ENCODE results near the gene KLF12. TPM values are rescaled to one million over a fixed set of nuclear protein-coding genes. Genes with fewer than 3 reads are reported as not detected.

The KLF12 gene
- polyA plus RNA-seq, 6 donors from 2014 or later, result 13.8 to 23.5 (median 17.4) TPM

DNA sequence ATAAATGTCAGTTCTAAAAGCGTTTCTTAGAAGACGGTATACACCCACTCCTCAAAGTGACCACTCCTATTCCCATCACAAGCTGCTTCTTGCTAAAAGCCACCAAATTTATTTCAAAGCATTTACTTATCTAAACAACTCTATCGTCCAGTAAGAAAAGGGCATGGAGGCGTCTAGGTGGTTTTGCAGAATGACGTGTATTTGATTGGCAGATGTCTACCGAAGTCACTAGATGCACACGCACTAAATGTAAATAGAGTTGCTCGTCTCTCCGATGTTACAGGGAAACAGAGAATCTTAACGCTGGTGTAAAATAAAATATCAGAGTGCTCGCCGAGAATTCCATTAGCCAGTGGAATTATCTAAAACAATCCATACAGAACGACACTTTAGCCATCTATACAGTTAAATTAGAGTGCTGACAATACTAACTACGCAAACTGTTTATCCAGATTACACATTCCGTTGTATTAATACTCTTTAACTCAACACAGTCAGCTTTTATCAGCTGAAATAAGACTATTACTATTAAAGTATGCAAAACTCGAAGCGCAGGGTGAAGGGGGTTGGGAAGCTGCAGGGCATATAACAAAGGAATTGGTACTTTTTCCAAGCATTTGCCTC, 1.9 kb downstream of the KLF12 start:
- Mint-ChIP-seq H3K27me3 (no peaks in the 10 kb centered on the region), H3K4me3 (peak overlapping the region in 6 of 8 donors; percentile 95 to 98 (median 98)), H3K27ac (peak overlapping the region in 4 of 6 donors; percentile 81 to 100 (median 97)), H3K4me1 (peaks cover 28 to 49% (median 33%) of the 10 kb centered on the region in 3 donors), H3K9me3 (peaks cover 0 to 5% (median 0%) of the 10 kb centered on the region in 7 donors), H3K36me3 (no peaks in the 10 kb centered on the region)
- no peak for ATAC-seq (ENCODE audit: low read depth in 2 of 2)
- no peak for DNase-seq

GRCh38 chr13:74131227-74131626, 3.0 kb downstream of the KLF12 start:
- no peaks in the 10 kb centered on the region for H3K27me3 Mint-ChIP-seq
- H3K9me3 Mint-ChIP-seq, result peaks cover 0 to 5% (median 0%) of the 10 kb centered on the region in 7 donors
- no peaks in the 10 kb centered on the region for H3K36me3 Mint-ChIP-seq
- peak overlapping the region in 1 of 8 donors; percentile 14 for H3K4me3 Mint-ChIP-seq
- H3K4me1 Mint-ChIP-seq, result peaks cover 33 to 60% (median 44%) of the 10 kb centered on the region in 3 donors
- DNase-seq, result no peak
- H3K27ac Mint-ChIP-seq, result peak overlapping the region in 3 of 6 donors; percentile 16 to 66 (median 22)
- no peak for ATAC-seq (ENCODE audit: low read depth in 2 of 2)

DNA sequence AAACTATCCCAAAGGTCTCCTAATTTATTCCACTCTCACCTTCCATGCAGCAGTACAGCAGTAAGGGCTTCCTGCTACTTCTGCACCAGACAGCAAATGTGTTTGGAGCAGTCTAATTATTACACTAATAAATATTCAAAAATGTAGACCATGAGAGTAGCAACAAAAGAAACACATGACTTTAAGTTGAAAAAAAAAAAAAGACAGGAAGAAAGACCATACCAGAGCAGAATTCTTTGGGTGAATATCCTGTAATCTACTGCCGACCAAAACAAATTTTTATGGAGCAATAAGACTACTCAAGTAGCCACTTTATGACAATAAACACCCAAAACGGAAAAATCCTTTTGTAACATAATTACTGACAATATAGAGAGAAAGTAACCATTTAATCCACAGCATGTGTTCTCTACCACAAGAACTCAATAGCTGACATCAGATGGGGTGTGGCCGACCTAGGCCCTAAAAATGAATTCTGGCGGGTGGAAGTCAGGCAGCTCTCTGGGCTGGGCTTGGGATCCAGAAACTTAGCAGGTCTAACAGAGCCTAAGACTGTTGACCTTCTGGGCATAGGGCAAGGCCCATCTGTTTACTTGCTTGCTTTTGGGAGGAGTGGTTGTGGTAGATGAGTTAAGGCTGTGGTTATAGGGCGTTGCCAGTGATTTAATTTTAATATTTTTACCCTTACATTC, 4.6 kb downstream of the KLF12 start:
- DNase-seq (no peak), ATAC-seq (ENCODE audit: low read depth in 2 of 2) (no peak)
- Mint-ChIP-seq H3K4me3 (peak overlapping the region in 4 of 8 donors; percentile 17 to 62 (median 52)), H3K4me1 (peaks cover 38 to 62% (median 51%) of the 10 kb centered on the region in 3 donors), H3K9me3 (peaks cover 0 to 5% (median 0%) of the 10 kb centered on the region in 7 donors), H3K36me3 (no peaks in the 10 kb centered on the region), H3K27ac (peak overlapping the region in 3 of 6 donors; percentile 55 to 74 (median 56)), H3K27me3 (no peaks in the 10 kb centered on the region)

DNA sequence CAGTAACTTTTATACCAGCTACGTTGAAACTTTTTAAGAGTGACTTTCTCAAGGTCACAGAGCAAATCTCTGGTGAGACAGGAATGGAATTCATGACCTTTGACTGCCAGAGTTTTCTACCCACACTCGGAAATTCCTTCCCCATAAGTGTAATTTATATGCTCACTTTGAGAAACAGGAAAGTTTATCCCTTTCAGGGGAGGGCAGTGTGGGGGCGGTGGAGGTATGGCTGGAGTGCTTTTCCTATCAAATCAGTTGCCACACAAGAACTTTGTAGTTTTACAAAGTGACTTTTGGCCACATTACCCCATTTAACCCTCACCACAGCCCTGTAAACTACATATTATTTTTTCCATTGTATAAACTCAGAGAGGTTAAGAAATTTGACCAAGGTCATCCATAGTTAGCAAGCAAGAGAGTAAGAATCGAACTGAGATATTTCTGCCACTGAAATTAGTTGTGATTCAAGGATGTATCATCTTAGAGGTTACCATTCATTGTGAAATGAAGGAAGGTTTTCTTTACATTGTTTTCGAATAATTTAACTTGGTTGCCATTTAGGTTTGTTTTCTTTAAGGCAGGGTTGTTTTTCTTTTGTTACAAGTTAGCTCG, 5.9 kb downstream of the KLF12 start:
- ATAC-seq (ENCODE audit: low read depth in 2 of 2), result no peak
- Mint-ChIP-seq H3K4me3 (peak overlapping the region in 1 of 8 donors; percentile 7), H3K27me3 (no peaks in the 10 kb centered on the region), H3K4me1 (peaks cover 36 to 64% (median 52%) of the 10 kb centered on the region in 3 donors), H3K36me3 (no peaks in the 10 kb centered on the region), H3K27ac (peak overlapping the region in 3 of 6 donors; percentile 19 to 65 (median 58)), H3K9me3 (no peaks in the 10 kb centered on the region)
- DNase-seq, result no peak

- DNase-seq (no peak), ATAC-seq (ENCODE audit: low read depth in 2 of 2) (no peak)
- Mint-ChIP-seq H3K4me3 (peak overlapping the region in 1 of 8 donors; percentile 6), H3K36me3 (peaks cover 35 to 39% of the 10 kb centered on the region in 2 donors), H3K4me1 (peaks cover 26 to 40% (median 33%) of the 10 kb centered on the region in 3 donors), H3K9me3 (peaks cover 13 to 39% (median 29%) of the 10 kb centered on the region in 7 donors), H3K27ac (no peak overlapping the region), H3K27me3 (no peaks in the 10 kb centered on the region)
Measured at GRCh38 chr13:74118328-74118727, 15.9 kb downstream of the KLF12 start.

GRCh38 chr13:74117207-74117705, 16.9 kb downstream of the KLF12 start:
- Mint-ChIP-seq H3K9me3 (peaks cover 13 to 39% (median 29%) of the 10 kb centered on the region in 7 donors), H3K27me3 (no peaks in the 10 kb centered on the region), H3K36me3 (peaks cover 35 to 46% of the 10 kb centered on the region in 2 donors), H3K4me3 (no peak overlapping the region), H3K27ac (no peak overlapping the region), H3K4me1 (peaks cover 33 to 49% (median 40%) of the 10 kb centered on the region in 3 donors)
- ATAC-seq (ENCODE audit: low read depth in 2 of 2), result no peak
- no peak for DNase-seq

- Mint-ChIP-seq H3K4me3 (peak overlapping the region in 1 of 8 donors; percentile 44), H3K27ac (no peak overlapping the region), H3K36me3 (peaks cover 35 to 38% of the 10 kb centered on the region in 2 donors), H3K9me3 (peaks cover 13 to 31% (median 24%) of the 10 kb centered on the region in 7 donors), H3K27me3 (no peaks in the 10 kb centered on the region), H3K4me1 (peaks cover 41 to 45% (median 44%) of the 10 kb centered on the region in 3 donors)
- ATAC-seq (ENCODE audit: low read depth in 2 of 2), result no peak
- DNase-seq, result no peak
Measured at GRCh38 chr13:74115133-74115532, 19.1 kb downstream of the KLF12 start.

DNA sequence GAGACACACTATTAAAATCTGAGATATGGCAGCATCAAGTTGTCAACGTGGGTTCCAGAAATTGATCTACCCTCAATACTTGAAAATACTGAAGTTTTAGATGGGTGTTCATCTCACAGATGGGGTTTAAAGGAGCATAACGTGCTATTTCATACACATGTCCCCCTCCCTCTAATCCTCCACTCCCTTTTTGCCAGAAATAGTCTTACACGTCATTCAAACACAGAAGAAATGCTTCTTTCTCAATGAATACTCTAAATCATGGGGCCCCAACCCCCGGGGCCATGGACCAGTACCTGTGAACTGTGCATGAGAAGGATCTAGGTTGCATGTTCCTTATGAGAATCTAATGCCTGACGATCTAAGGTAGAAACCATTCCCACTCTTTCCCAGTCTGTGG, 19.6 kb downstream of the KLF12 start:
- peaks cover 14 to 26% (median 20%) of the 10 kb centered on the region in 7 donors for H3K9me3 Mint-ChIP-seq
- no peak for DNase-seq
- no peak for ATAC-seq (ENCODE audit: low read depth in 2 of 2)
- no peak overlapping the region for H3K4me3 Mint-ChIP-seq
- H3K4me1 Mint-ChIP-seq, result peaks cover 45 to 50% (median 49%) of the 10 kb centered on the region in 3 donors
- H3K27me3 Mint-ChIP-seq, result no peaks in the 10 kb centered on the region
- peaks cover 33 to 35% of the 10 kb centered on the region in 2 donors for H3K36me3 Mint-ChIP-seq
- peak overlapping the region in 1 of 6 donors; percentile 49 for H3K27ac Mint-ChIP-seq

GRCh38 chr13:74114202-74114601, 20.0 kb downstream of the KLF12 start:
- DNase-seq, result no peak
- Mint-ChIP-seq H3K36me3 (peaks cover 29 to 31% of the 10 kb centered on the region in 2 donors), H3K27me3 (no peaks in the 10 kb centered on the region), H3K9me3 (peaks cover 10 to 22% (median 16%) of the 10 kb centered on the region in 7 donors), H3K4me3 (peak overlapping the region in 1 of 8 donors; percentile 13), H3K27ac (peak overlapping the region in 1 of 6 donors; percentile 8), H3K4me1 (peaks cover 42 to 53% (median 52%) of the 10 kb centered on the region in 3 donors)
- ATAC-seq (ENCODE audit: low read depth in 2 of 2), result no peak

GRCh38 chr13:74111901-74112824, 22.0 kb downstream of the KLF12 start:
- no peaks in the 10 kb centered on the region for H3K27me3 Mint-ChIP-seq
- no peak overlapping the region for H3K4me3 Mint-ChIP-seq
- no peak for DNase-seq
- peak overlapping the region in 2 of 6 donors; percentile 11 to 67 for H3K27ac Mint-ChIP-seq
- no peak for ATAC-seq (ENCODE audit: low read depth in 2 of 2)
- H3K9me3 Mint-ChIP-seq, result peaks cover 0 to 7% (median 1%) of the 10 kb centered on the region in 7 donors
- H3K36me3 Mint-ChIP-seq, result peaks cover 11 to 21% of the 10 kb centered on the region in 2 donors
- H3K4me1 Mint-ChIP-seq, result peaks cover 43 to 47% (median 46%) of the 10 kb centered on the region in 3 donors

DNA sequence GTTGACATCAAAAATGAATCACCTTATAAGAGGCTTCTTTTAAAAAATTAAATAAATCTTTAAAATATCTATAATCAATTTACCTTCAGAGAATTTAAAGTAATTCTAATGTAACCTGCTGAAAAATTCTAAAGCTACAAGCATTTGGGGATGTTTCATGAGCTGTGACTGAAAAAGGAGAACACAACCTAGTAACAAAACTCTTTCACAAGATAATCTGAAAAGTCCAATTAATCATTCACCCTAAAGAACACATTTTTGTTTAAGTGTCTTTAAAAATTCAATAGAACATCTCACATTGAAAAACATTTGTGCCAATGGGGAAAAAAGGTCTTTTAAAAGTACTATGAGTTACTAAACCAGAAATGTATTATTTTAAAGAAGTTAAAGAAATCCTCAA, 22.8 kb downstream of the KLF12 start:
- no peak overlapping the region for H3K4me3 Mint-ChIP-seq
- no peaks in the 10 kb centered on the region for H3K27me3 Mint-ChIP-seq
- ATAC-seq (ENCODE audit: low read depth in 2 of 2), result no peak
- H3K4me1 Mint-ChIP-seq, result peaks cover 43 to 47% (median 43%) of the 10 kb centered on the region in 3 donors
- peaks cover 11 to 21% of the 10 kb centered on the region in 2 donors for H3K36me3 Mint-ChIP-seq
- peaks cover 0 to 7% (median 0%) of the 10 kb centered on the region in 7 donors for H3K9me3 Mint-ChIP-seq
- peak overlapping the region in 2 of 6 donors; percentile 15 to 21 for H3K27ac Mint-ChIP-seq
- DNase-seq, result no peak

DNA sequence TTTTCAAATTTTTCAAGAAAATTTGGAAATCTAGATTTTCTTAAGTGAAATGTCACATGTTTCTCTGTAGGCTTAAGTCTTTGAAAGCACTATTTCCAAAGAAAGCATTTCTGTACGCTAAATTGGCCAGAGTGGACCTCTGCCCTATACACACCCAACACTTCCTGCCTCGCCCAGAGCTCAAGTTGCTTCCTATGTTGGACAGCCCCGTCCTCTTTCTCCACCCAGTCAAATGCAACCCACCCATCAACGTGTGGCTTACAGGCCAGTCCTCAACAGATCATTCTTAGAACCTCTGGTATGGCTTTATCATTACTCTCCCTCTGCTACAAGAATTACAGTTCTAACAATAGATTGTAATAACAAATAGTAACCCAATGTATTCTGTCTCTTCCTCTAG, 24.2 kb downstream of the KLF12 start:
- peaks cover 7 to 14% of the 10 kb centered on the region in 2 donors for H3K36me3 Mint-ChIP-seq
- peaks cover 0 to 4% (median 0%) of the 10 kb centered on the region in 7 donors for H3K9me3 Mint-ChIP-seq
- DNase-seq (no peak), ATAC-seq (ENCODE audit: low read depth in 2 of 2) (no peak)
- H3K27ac Mint-ChIP-seq, result peak overlapping the region in 1 of 6 donors; percentile 52
- H3K27me3 Mint-ChIP-seq, result no peaks in the 10 kb centered on the region
- H3K4me1 Mint-ChIP-seq, result peaks cover 37 to 42% (median 40%) of the 10 kb centered on the region in 3 donors
- H3K4me3 Mint-ChIP-seq, result no peak overlapping the region
